ENCODE data around the gene RGS11.

GRCh38 chr16:284204-285120 lies 8.7 kb upstream of the RGS11 start:
- TF ChIP-seq REST (IDR thresholded peaks at IDR 0.05; ENCODE audit: low read depth) (no peak), RAD21 (IDR thresholded peaks at IDR 0.05; ENCODE audit: low read depth) (no peak), EGR1 (IDR thresholded peaks at IDR 0.05) (no peak), MAX (IDR thresholded peaks at IDR 0.05) (no peak), EP300 (IDR thresholded peaks at IDR 0.05; ENCODE audit: borderline replicate concordance) (no peak), TAF1 (IDR thresholded peaks at IDR 0.05; ENCODE audit: low read depth) (no peak), YY1 (IDR thresholded peaks at IDR 0.05; ENCODE audit: low read depth) (no peak)
